Left lung (tissue), 10 donors: ENCODE data around the gene PTK6. TPM values are rescaled to one million over a fixed set of nuclear protein-coding genes. Genes with fewer than 3 reads are reported as not detected.

Experiments
- ATAC-seq: fragments of 200-7000 bp; cut with Tn5 transposase; one replicate; pipeline ENCODE4 v1.9.1; 2020; ENCODE audit warnings: moderate library complexity
- DNase-seq, 4 donors: peaks; one replicate each; pipeline ENCODE4 v3.0.0-alpha.2; 2013 to 2020
- H3K27ac ChIP-seq, 2 donors: fragments of 200-600 bp; sonication (generic) in 1 of 2; one replicate each; pipeline versions ENCODE4 v1.5.0 to v1.8.0; 2020 to 2021
- H3K27me3 ChIP-seq, 2 donors: fragments of 200-600 bp; sonication (generic) in 1 of 2; one replicate each; pipeline versions ENCODE4 v1.5.0 to v1.8.0; 2020 to 2021
- H3K36me3 ChIP-seq, 2 donors: fragments of 200-600 bp; sonication (generic) in 1 of 2; one replicate each; pipeline versions ENCODE4 v1.5.0 to v1.8.0; 2020 to 2021
- H3K4me1 ChIP-seq, 2 donors: fragments of 200-600 bp; one replicate each; pipeline ENCODE4 v1.8.0; 2021
- H3K4me3 ChIP-seq, 2 donors: fragments of 200-600 bp; sonication (generic) in 1 of 2; one replicate each; pipeline versions ENCODE4 v1.5.0 to v1.8.0; 2020 to 2021; ENCODE audit warnings: mild to moderate bottlenecking in 1 of 2
- H3K9me3 ChIP-seq, 2 donors: fragments of 200-600 bp; sonication (generic) in 1 of 2; one replicate each; pipeline versions ENCODE4 v1.5.0 to v1.8.0; 2020 to 2021
- intact Hi-C, 2 donors: fragments of 100-400 bp; cut with DNase I; formaldehyde crosslinking; loops; one replicate each; pipeline versions ENCODE4 v1.11.2 to v1.14.2; 2022
- polyA plus RNA-seq, 6 donors: library from polyadenylated mRNA; unstranded; fragments of 120-200 nt; gene quantifications; one replicate each; pipeline ENCODE4 v1.2.1, GENCODE V29; 2013; ENCODE audit not compliant: insufficient read length in 6 of 6
- total RNA-seq, 2 donors: library from RNA; stranded (reverse); fragmentation: NEBNext Ultra II Directional; extraction: Animal tissue kit (Norgen Biotek cat#: 25700); gene quantifications; one replicate each; pipeline ENCODE4 v1.2.1, GENCODE V29; 2021
- TF ChIP-seq, protein P1 (sequence below), 2 donors: fragments of 200-600 bp; sonication (generic) in 1 of 2; IDR thresholded peaks; one replicate each; pipeline versions ENCODE4 v1.5.0 to v1.8.0; 2021; ENCODE audit warnings: antibody characterized with exemption in 2 of 2
- donor health status: DM: no; HTN: yes; CAD: no.
- donor health status: DM: no; HTN: no; CAD: no.

The PTK6 gene
- total and polyA plus RNA-seq, 8 donors = 0.53 to 7.3 (median 0.75) TPM

DNA sequence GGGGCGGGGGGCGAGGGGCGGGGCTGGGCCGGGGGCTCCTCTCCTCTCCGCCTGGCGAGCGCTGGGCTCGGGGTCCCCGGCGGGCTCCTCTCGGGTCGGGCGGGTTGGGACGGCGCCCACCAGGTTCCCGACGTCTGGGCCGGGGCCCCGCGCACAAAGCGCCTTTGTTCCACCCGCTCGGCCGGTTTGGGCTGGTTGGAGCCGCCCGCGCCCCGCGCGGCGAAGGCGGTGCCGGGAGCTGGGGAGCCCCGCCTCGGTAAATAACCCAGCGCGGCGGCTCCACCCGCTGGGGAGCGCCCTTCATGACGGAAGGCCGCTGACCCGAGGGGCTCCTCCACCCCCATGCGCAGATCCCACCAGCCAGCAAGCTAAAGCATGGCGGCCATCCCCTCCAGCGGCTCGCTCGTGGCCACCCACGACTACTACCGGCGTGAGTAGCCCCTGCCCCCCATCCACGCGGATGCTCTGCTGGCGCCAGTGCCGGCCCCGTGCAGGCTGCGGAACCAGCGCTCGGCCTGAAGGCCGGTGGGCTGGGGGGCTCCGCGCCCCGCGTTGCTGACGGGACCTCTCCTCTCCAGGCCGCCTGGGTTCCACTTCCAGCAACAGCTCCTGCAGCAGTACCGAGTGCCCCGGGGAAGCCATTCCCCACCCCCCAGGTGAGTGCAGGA, 16.1 kb downstream of the PTK6 start:
- peak overlapping the region; percentile 83 to 86 for H3K4me3 ChIP-seq
- H3K4me1 ChIP-seq = peaks cover 11 to 36% of the 10 kb centered on the region in 2 donors
- H3K27ac ChIP-seq = peak overlapping the region; percentile 86 to 95
- H3K27me3 ChIP-seq = peaks cover 0 to 14% of the 10 kb centered on the region in 2 donors
- DNase-seq = peak; percentile 72 to 92 (median 86)
- ATAC-seq = peak; percentile 79
- peaks cover 0 to 9% of the 10 kb centered on the region in 2 donors for H3K9me3 ChIP-seq
- intact Hi-C loops = no loop called here
- peaks cover 0 to 19% of the 10 kb centered on the region in 2 donors for H3K36me3 ChIP-seq
- TF ChIP-seq, protein P1, sequence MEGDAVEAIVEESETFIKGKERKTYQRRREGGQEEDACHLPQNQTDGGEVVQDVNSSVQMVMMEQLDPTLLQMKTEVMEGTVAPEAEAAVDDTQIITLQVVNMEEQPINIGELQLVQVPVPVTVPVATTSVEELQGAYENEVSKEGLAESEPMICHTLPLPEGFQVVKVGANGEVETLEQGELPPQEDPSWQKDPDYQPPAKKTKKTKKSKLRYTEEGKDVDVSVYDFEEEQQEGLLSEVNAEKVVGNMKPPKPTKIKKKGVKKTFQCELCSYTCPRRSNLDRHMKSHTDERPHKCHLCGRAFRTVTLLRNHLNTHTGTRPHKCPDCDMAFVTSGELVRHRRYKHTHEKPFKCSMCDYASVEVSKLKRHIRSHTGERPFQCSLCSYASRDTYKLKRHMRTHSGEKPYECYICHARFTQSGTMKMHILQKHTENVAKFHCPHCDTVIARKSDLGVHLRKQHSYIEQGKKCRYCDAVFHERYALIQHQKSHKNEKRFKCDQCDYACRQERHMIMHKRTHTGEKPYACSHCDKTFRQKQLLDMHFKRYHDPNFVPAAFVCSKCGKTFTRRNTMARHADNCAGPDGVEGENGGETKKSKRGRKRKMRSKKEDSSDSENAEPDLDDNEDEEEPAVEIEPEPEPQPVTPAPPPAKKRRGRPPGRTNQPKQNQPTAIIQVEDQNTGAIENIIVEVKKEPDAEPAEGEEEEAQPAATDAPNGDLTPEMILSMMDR (IDR thresholded peaks at IDR 0.05) = no peak

DNA sequence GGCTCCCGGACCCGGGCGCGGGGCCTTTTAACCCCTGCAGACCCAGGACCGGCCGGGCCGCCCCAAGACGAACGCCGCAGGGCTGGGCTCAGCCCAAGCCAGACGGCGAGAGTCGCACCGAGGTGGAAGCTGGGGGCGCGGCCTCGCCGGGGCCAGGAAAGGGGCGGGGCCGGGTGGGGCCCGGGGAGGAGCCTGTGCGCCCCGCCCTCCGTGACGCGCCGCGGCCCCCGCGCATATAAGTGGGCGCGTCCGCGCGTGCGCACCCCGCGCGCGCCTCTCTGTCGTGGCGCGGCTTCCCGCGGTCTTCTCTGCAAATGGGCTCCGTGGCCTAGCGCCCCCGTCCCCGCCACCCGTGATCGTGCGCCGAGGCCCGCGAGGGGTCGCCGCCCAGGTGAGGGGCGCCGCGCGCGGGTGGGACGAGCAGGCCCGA, 16.7 kb downstream of the PTK6 start, which contains the start of gene PPDPF:
Gene PPDPF, plus strand, starts transcription at position 262 of the 430 bp plus-strand sequence. CDS start 544 bp downstream, outside the sequence.
- H3K4me1 ChIP-seq = peaks cover 11 to 32% of the 10 kb centered on the region in 2 donors
- peak; percentile 91 for ATAC-seq
- peaks cover 0 to 9% of the 10 kb centered on the region in 2 donors for H3K9me3 ChIP-seq
- peaks cover 0 to 19% of the 10 kb centered on the region in 2 donors for H3K36me3 ChIP-seq
- H3K4me3 ChIP-seq = peak within 1 kb of the TSS; percentile 83 to 86
- peak; percentile 83 to 95 (median 90) for DNase-seq
- intact Hi-C loops = no loop called here
- peak within 1 kb of the TSS; percentile 86 to 95 for H3K27ac ChIP-seq
- TF ChIP-seq, protein P1 (IDR thresholded peaks at IDR 0.05) = no peak
- H3K27me3 ChIP-seq = peaks cover 0 to 14% of the 10 kb centered on the region in 2 donors

DNA sequence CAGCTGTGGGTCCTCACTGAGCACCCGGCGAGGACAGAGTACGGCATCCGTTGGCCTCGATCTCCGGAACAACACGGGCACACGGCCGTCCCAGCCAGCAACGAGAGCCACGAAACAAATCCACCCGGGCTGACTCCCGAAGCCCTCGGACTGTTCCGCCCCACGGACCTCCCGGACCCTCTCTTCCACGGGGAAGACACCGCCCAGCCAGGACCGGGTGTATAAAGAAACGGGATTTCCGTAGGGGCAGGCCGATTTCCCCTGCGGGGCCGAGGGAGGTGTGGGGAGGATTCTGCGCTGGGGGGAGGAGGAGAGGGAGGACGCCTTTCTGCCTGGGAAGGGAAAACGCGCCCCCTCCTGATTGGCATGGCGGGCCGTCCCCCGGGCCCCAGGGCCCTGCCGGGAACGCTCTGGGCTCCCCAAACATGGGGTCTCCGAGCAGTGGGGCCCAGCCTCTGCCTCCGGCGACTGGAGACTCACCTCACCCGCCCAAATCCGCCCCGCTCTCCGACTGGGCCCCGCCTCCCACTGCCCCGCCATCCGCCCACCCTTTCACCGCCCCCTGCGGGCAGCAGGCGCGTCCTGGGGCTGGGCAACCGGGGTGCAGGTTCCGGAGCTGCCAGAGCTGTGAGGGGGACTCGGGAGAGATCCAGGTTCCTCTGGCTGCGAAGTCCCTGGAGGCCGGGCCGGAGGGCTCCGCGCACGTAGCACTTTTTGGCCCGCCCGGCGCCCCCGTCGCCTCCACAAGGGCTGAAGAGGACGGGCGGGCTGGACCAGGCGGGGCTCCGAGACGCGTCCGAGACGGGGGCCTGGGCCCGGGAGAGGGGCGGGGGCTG, 17.3 kb downstream of the PTK6 start:
- Histone ChIP-seq H3K36me3 (peaks cover 0 to 19% of the 10 kb centered on the region in 2 donors), H3K9me3 (peaks cover 0 to 9% of the 10 kb centered on the region in 2 donors), H3K4me1 (peaks cover 11 to 32% of the 10 kb centered on the region in 2 donors), H3K4me3 (peak overlapping the region; percentile 83 to 86), H3K27me3 (peaks cover 0 to 14% of the 10 kb centered on the region in 2 donors), H3K27ac (peak overlapping the region; percentile 86 to 95)
- intact Hi-C loops = no loop called here
- ATAC-seq (peak; percentile 64), DNase-seq (peak; percentile 77 to 88 (median 80))
- TF ChIP-seq, protein P1 (IDR thresholded peaks at IDR 0.05) = no peak

DNA sequence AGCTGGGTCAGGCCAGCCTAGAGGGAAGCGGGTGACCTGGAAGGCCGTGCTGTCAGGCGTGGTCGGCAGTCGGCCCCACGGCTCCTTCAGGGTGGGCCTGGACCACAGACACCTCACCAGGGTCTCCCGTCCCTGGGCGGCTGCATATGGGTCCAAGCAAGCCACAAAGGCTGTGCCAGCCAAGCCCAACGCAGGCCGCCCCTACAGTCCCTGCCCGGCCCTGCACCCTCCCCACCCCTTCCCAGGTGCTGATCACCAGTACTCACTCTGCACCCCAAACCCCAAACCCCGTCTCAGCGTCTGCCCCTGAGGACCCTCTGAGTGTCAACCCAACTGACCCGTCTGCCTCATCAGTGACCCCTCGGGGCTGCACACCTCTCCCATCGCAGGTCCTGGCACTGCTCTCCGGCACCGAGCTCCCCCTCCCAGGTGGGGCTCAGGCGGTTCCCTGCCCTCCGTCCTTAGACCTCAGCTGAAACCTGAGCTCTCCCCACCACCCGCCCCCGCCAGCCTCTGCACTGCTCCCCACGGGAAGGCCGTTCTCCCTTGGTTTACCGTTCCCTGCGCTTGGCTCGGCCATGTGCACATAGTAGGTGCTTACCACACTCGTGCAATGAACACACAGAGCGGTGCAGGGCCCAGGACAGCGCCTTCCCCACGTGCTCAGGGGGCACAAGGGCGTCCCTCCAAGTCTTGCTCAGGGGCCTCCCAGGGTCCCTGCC, 18.1 kb downstream of the PTK6 start:
- Histone ChIP-seq H3K4me3 (peak overlapping the region; percentile 83 to 86), H3K4me1 (peaks cover 11 to 32% of the 10 kb centered on the region in 2 donors), H3K27me3 (peaks cover 0 to 14% of the 10 kb centered on the region in 2 donors), H3K9me3 (peaks cover 0 to 9% of the 10 kb centered on the region in 2 donors), H3K36me3 (peaks cover 0 to 19% of the 10 kb centered on the region in 2 donors), H3K27ac (peak overlapping the region in 1 of 2 donors; percentile 86)
- intact Hi-C loops = no loop called here
- ATAC-seq (no peak), DNase-seq (peak in 1 of 4 donors; percentile 74)
- TF ChIP-seq, protein P1 (IDR thresholded peaks at IDR 0.05) = no peak
